ENCODE measurements around the gene P3R3URF.

Gene P3R3URF

DNA sequence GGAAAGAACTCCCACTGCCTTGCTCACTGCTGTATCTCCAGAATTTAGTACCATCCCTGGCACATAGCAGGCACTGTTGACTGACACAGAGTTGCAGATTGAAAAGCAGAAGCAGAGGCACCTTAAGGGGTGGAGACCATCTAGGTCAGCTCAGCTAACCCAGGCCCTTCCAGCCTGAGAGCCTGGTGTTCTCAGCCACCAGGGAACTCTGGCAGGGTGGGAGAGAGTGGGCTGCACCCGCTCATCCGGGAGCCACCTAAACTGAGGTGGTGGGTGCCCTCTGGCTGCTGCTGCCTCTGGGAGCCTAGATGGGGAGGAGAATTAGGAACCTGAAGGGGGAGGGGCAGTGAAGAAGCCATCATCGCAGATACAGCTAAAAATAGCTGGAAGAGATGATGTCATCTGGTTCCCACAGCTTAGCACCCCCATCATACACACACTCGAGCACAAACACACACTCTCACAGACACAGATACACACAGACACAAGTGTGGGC, 2.9 kb downstream of the P3R3URF start:
- Histone ChIP-seq H3K36me3 (ENCODE audit: control insufficient read depth in 1 of 2, insufficient read depth in 2 of 2, low read length in 2 of 2) (no peaks in the 10 kb centered on the region), H3K27me3 (ENCODE audit: control insufficient read depth in 1 of 2, insufficient read depth in 2 of 2, low read length in 2 of 2) (no peaks in the 10 kb centered on the region), H3K9me3 (ENCODE audit: control insufficient read depth in 1 of 2, low read length in 2 of 2) (no peaks in the 10 kb centered on the region), H3K27ac (ENCODE audit: low read depth, low read length) (no peak overlapping the region), H3K4me1 (ENCODE audit: control insufficient read depth in 1 of 2, insufficient read depth in 2 of 2, low read length in 2 of 2) (peaks cover 26 to 28% of the 10 kb centered on the region in 2 donors), H3K9ac (ENCODE audit: low read depth in 1 of 2, low read length in 2 of 2) (no peak overlapping the region), H3K4me3 (ENCODE audit: low read depth in 1 of 2, low read length in 2 of 2) (no peak overlapping the region)

DNA sequence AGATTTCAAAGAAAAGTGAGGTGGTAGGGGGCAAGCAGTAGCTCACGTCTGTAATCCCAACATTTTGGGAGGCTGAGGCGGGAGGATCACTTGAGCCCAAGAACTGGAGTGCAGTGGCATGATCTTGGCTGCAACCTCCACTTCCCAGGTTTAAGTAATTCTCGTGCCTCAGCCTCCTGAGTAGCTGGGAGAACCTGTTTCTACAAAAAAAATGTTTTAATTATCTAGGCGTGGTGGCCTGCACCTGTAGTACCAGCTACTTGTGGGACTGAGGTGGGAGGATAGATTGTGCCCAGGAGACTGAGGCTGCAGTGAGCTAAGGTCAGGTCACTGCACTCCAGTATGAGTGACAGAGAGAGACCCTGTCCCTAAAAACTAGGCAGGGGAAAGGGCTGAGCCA, 4.0 kb downstream of the P3R3URF start:
- no peaks in the 10 kb centered on the region for H3K36me3 ChIP-seq (ENCODE audit: control insufficient read depth in 1 of 2, insufficient read depth in 2 of 2, low read length in 2 of 2)
- H3K4me1 ChIP-seq (ENCODE audit: control insufficient read depth in 1 of 2, insufficient read depth in 2 of 2, low read length in 2 of 2): peaks cover 29% of the 10 kb centered on the region in 2 donors
- H3K27me3 ChIP-seq (ENCODE audit: control insufficient read depth in 1 of 2, insufficient read depth in 2 of 2, low read length in 2 of 2): peaks cover 0 to 3% of the 10 kb centered on the region in 2 donors
- H3K4me3 ChIP-seq (ENCODE audit: low read depth in 1 of 2, low read length in 2 of 2): no peak overlapping the region
- no peak overlapping the region for H3K27ac ChIP-seq (ENCODE audit: low read depth, low read length)
- no peak overlapping the region for H3K9ac ChIP-seq (ENCODE audit: low read depth in 1 of 2, low read length in 2 of 2)
- no peaks in the 10 kb centered on the region for H3K9me3 ChIP-seq (ENCODE audit: control insufficient read depth in 1 of 2, low read length in 2 of 2)

DNA sequence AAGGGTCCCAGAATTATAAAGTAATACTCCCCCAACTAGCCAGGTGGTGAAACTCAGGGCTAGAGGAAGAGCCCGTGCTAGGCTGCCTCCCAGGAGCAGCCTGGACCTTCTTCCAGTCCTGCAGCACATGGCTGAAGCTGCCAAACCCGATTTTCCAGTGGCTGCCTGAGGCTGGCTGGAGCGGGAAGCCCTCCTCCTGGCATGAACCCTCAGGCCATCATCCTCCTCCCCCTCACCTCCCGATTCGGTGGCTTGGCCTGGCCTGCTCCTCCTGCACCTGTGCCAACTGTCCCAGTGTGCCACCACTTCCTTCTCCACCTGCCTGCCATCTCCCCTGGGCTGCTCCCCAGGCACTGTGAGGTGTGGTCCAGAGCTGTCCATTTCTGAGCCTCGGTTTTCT, 4.4 kb downstream of the P3R3URF start:
- Histone ChIP-seq H3K4me3 (ENCODE audit: low read depth in 1 of 2, low read length in 2 of 2) (no peak overlapping the region), H3K9me3 (ENCODE audit: control insufficient read depth in 1 of 2, low read length in 2 of 2) (no peaks in the 10 kb centered on the region), H3K4me1 (ENCODE audit: control insufficient read depth in 1 of 2, insufficient read depth in 2 of 2, low read length in 2 of 2) (peaks cover 32 to 33% of the 10 kb centered on the region in 2 donors), H3K36me3 (ENCODE audit: control insufficient read depth in 1 of 2, insufficient read depth in 2 of 2, low read length in 2 of 2) (no peaks in the 10 kb centered on the region), H3K9ac (ENCODE audit: low read depth in 1 of 2, low read length in 2 of 2) (no peak overlapping the region), H3K27ac (ENCODE audit: low read depth, low read length) (no peak overlapping the region), H3K27me3 (ENCODE audit: control insufficient read depth in 1 of 2, insufficient read depth in 2 of 2, low read length in 2 of 2) (peaks cover 0 to 5% of the 10 kb centered on the region in 2 donors)

DNA sequence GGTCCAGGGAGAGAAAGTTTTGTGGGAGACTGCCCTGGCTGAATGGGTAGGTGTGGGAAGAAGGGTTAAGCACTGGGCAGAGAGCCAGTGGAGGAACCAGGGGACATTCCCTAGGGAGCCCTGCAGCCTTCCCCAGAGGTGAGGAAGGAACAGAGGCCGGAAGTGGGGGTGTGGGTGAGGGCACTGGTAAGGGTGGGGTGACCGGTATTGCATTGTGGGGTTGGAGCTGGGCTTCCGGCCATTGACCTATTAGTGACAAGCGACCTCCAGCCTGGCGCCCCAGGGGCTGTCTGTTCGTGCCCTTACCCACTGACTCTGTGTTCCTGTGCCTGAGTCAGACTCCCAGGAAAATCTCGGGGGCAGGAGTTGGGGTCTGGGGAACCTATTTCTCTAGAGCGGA, 4.9 kb downstream of the P3R3URF start:
- Histone ChIP-seq H3K9ac (ENCODE audit: low read depth in 1 of 2, low read length in 2 of 2) (no peak overlapping the region), H3K9me3 (ENCODE audit: control insufficient read depth in 1 of 2, low read length in 2 of 2) (no peaks in the 10 kb centered on the region), H3K27ac (ENCODE audit: low read depth, low read length) (no peak overlapping the region), H3K27me3 (ENCODE audit: control insufficient read depth in 1 of 2, insufficient read depth in 2 of 2, low read length in 2 of 2) (peaks cover 0 to 5% of the 10 kb centered on the region in 2 donors), H3K4me3 (ENCODE audit: low read depth in 1 of 2, low read length in 2 of 2) (no peak overlapping the region), H3K36me3 (ENCODE audit: control insufficient read depth in 1 of 2, insufficient read depth in 2 of 2, low read length in 2 of 2) (no peaks in the 10 kb centered on the region), H3K4me1 (ENCODE audit: control insufficient read depth in 1 of 2, insufficient read depth in 2 of 2, low read length in 2 of 2) (peaks cover 32 to 33% of the 10 kb centered on the region in 2 donors)

DNA sequence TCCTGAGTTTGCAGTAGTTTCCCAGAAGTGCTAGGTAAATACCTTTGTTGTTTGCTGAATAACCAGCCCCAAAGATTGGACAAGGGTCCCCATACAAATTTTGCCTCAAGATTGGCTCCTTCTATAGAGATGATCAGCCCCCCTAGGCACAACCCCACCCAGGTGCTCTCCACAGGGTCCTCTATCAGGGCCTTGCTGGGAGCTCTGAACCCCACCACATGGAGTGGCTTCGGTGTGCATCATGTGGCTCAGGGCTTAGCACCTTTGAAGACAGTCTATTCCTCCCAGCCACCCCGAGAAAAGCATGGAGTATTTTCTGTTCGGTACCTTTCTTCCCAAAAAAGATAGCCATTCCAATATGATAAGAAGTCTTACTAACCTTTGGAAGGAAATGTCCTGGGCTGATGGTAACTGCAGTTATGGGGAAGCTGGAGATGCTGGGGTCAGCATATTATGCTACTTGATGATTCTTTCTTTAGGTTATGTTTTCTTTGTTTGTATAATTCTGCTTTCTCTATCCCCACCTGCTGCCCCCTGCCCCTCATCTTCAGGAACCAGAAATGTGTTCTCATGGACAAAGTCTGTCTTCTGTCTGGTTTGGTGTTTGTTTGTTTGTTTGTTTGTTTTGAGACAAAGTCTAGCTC, 6.4 kb downstream of the P3R3URF start:
- peaks cover 29 to 32% of the 10 kb centered on the region in 2 donors for H3K4me1 ChIP-seq (ENCODE audit: control insufficient read depth in 1 of 2, insufficient read depth in 2 of 2, low read length in 2 of 2)
- no peak overlapping the region for H3K4me3 ChIP-seq (ENCODE audit: low read depth in 1 of 2, low read length in 2 of 2)
- H3K27me3 ChIP-seq (ENCODE audit: control insufficient read depth in 1 of 2, insufficient read depth in 2 of 2, low read length in 2 of 2): peaks cover 0 to 5% of the 10 kb centered on the region in 2 donors
- no peak overlapping the region for H3K27ac ChIP-seq (ENCODE audit: low read depth, low read length)
- H3K9me3 ChIP-seq (ENCODE audit: control insufficient read depth in 1 of 2, low read length in 2 of 2): no peaks in the 10 kb centered on the region
- no peak overlapping the region for H3K9ac ChIP-seq (ENCODE audit: low read depth in 1 of 2, low read length in 2 of 2)
- H3K36me3 ChIP-seq (ENCODE audit: control insufficient read depth in 1 of 2, insufficient read depth in 2 of 2, low read length in 2 of 2): no peaks in the 10 kb centered on the region

DNA sequence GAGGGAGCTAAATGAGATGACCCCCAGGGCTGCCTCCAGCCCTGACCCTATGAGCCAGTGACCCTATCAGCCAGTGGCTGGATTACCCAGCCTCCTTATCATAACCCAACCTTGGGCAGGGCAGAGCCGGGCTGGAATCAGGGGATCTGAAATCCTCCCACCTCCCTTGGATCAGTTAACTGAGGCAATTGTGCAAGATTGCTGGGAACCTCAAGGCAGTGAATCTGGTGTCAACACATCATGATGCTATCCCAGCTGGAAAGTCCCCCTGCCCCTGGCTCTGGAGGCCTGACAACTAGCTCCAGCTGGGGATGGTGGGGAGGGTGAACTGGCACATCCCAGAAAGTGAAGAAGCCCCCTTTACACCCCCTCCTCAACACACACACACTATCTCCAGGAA, 7.8 kb downstream of the P3R3URF start:
- no peak overlapping the region for H3K27ac ChIP-seq (ENCODE audit: low read depth, low read length)
- H3K9me3 ChIP-seq (ENCODE audit: control insufficient read depth in 1 of 2, low read length in 2 of 2): no peaks in the 10 kb centered on the region

DNA sequence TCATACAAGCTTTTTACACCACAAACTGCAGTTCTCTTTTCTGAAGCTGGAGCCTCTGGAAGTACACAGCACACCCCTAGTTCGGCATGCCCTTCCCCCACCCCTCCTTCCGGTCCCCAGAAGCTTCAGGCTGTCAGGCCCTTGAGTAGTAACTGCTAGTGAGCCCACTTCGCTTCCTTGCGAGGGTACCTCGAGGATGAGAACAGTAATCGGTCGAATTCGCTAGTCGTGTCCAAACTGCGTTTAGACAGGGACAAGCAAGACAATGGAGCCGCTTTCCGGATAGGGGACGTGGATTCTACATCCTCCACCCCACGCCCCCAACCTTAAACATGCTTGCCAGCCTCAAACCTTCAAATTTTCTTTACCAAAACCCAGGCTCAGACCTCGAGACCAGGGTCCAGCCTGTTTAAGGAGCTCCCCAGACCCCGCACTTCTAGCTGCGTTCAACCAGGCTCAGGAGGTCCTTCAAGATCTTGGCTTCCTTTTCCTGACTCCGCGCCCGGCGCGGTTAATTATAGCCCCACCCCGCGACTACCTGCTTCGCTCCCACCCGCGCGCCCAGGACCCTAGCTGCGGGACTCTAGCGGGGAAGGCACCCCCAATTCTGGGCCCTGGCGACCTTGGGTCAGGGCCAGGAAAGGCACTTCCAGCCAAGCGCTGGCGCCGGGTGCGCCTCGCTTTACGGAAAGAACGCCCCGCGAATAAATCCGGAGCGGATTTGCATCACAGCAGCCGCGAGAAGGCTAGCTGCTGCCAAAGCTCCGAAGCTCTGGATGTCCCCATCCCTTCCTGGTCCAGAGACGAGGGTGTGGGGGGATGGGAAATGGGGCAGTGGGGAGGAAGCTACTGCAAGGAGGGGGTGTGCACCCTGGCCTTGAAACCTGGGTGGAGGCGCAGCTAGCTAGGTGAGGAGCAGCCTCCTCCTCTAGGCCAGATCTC, 9.5 kb downstream of the P3R3URF start:
- H3K9ac ChIP-seq (ENCODE audit: low read depth in 1 of 2, low read length in 2 of 2): peak overlapping the region; percentile 45 to 75
- H3K4me1 ChIP-seq (ENCODE audit: control insufficient read depth in 1 of 2, insufficient read depth in 2 of 2, low read length in 2 of 2): peaks cover 11 to 12% of the 10 kb centered on the region in 2 donors
- peak overlapping the region; percentile 37 for H3K27ac ChIP-seq (ENCODE audit: low read depth, low read length)
- H3K27me3 ChIP-seq (ENCODE audit: control insufficient read depth in 1 of 2, insufficient read depth in 2 of 2, low read length in 2 of 2): peaks cover 0 to 5% of the 10 kb centered on the region in 2 donors
- H3K9me3 ChIP-seq (ENCODE audit: control insufficient read depth in 1 of 2, low read length in 2 of 2): no peaks in the 10 kb centered on the region
- H3K4me3 ChIP-seq (ENCODE audit: low read depth in 1 of 2, low read length in 2 of 2): peak overlapping the region; percentile 70 to 71
- H3K36me3 ChIP-seq (ENCODE audit: control insufficient read depth in 1 of 2, insufficient read depth in 2 of 2, low read length in 2 of 2): no peaks in the 10 kb centered on the region

More for the DNA sequence above, 7.8 kb downstream of the P3R3URF start:
- Histone ChIP-seq H3K27me3 (ENCODE audit: control insufficient read depth in 1 of 2, insufficient read depth in 2 of 2, low read length in 2 of 2) (peaks cover 0 to 5% of the 10 kb centered on the region in 2 donors), H3K4me1 (ENCODE audit: control insufficient read depth in 1 of 2, insufficient read depth in 2 of 2, low read length in 2 of 2) (peaks cover 15 to 17% of the 10 kb centered on the region in 2 donors), H3K9ac (ENCODE audit: low read depth in 1 of 2, low read length in 2 of 2) (no peak overlapping the region), H3K4me3 (ENCODE audit: low read depth in 1 of 2, low read length in 2 of 2) (no peak overlapping the region), H3K36me3 (ENCODE audit: control insufficient read depth in 1 of 2, insufficient read depth in 2 of 2, low read length in 2 of 2) (no peaks in the 10 kb centered on the region)

DNA sequence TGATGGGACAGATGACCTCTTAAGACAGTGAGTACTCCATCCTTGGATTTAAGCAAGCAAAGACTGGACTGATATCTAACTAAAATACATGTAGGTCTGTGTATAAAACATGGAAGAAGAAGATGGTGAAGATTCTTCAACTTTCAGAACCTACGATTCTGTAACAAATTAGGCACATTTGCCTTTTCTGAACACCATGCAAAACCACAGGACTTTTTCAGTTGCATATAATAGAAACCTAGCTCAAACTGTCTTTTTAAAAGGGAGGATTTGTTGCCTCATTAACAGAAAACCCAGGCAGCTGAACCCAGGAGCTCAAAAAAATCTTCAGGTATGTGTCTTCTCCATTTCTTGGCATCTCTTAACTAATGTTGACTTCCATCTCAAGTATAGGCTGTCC, 16.1 kb downstream of the P3R3URF start:
- Histone ChIP-seq H3K27me3 (ENCODE audit: control insufficient read depth in 1 of 2, insufficient read depth in 2 of 2, low read length in 2 of 2) (no peaks in the 10 kb centered on the region), H3K27ac (ENCODE audit: low read depth, low read length) (no peak overlapping the region), H3K9ac (ENCODE audit: low read depth in 1 of 2, low read length in 2 of 2) (no peak overlapping the region), H3K9me3 (ENCODE audit: control insufficient read depth in 1 of 2, low read length in 2 of 2) (no peaks in the 10 kb centered on the region), H3K4me3 (ENCODE audit: low read depth in 1 of 2, low read length in 2 of 2) (no peak overlapping the region), H3K36me3 (ENCODE audit: control insufficient read depth in 1 of 2, insufficient read depth in 2 of 2, low read length in 2 of 2) (no peaks in the 10 kb centered on the region), H3K4me1 (ENCODE audit: control insufficient read depth in 1 of 2, insufficient read depth in 2 of 2, low read length in 2 of 2) (no peaks in the 10 kb centered on the region)

DNA sequence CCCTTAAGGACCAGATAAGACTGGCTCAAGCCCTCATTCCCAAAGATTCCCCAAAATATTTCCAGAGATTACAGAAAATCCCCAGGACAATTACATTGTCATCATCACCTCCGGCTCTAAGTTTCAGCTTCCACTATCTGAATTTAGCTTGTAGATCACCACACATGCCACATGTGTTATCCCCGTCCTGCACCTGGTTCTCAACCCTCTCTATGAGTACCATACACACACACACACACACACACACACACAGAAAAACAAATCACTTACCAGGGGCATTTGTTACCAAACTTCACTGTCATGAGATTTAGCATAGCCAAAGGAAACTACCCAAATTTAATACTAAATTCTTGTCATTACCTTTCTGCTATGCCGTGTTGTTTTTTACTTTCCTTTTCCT, 16.8 kb downstream of the P3R3URF start:
- Histone ChIP-seq H3K4me1 (ENCODE audit: control insufficient read depth in 1 of 2, insufficient read depth in 2 of 2, low read length in 2 of 2) (no peaks in the 10 kb centered on the region), H3K9me3 (ENCODE audit: control insufficient read depth in 1 of 2, low read length in 2 of 2) (no peaks in the 10 kb centered on the region), H3K27ac (ENCODE audit: low read depth, low read length) (no peak overlapping the region), H3K36me3 (ENCODE audit: control insufficient read depth in 1 of 2, insufficient read depth in 2 of 2, low read length in 2 of 2) (no peaks in the 10 kb centered on the region), H3K27me3 (ENCODE audit: control insufficient read depth in 1 of 2, insufficient read depth in 2 of 2, low read length in 2 of 2) (no peaks in the 10 kb centered on the region), H3K4me3 (ENCODE audit: low read depth in 1 of 2, low read length in 2 of 2) (no peak overlapping the region), H3K9ac (ENCODE audit: low read depth in 1 of 2, low read length in 2 of 2) (no peak overlapping the region)
